GM18858 (cell line): ENCODE results near the gene BPIFB2.
"Not testable (repeated sequence)": the region's sequence is repeated elsewhere in the genome, so short reads cannot be mapped to it uniquely, and the experiment has no call there.

ENCODE experiments used
- ATAC-seq: cut with Tn5 transposase; IDR thresholded peaks from one replicate; pipeline ENCODE4 v1.9.1; 2021; ENCODE audit not compliant: unreplicated experiment

Gene BPIFB2

DNA sequence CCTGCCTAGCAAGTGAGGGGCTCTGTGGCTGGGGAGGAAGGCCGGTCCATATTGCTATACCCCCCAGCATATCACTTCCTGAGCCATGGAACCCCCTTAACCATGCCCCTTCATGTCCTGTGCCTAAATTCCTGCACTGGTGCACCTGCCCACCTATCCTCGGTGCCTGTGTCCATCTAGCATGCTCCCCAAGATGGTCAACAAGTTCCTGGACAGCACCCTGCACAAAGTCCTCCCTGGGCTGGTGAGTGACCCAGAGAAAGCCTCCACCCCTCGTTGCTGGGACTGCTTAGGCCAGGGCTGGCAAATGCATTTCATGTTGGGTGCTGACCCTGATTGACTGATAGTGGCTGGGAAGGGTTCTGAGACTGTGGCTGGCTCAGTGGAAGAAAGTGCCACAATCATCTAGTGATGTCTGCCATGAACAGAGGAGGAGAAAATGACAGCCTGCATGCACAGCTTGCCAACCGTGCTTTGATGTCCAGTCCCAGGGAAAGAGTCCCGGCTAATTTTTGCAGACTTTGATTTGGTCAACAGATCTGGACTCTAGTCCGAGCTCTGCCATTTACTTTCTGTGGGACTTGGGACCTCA is 27.5 kb downstream of the BPIFB2 start:
- ATAC-seq = no peak

DNA sequence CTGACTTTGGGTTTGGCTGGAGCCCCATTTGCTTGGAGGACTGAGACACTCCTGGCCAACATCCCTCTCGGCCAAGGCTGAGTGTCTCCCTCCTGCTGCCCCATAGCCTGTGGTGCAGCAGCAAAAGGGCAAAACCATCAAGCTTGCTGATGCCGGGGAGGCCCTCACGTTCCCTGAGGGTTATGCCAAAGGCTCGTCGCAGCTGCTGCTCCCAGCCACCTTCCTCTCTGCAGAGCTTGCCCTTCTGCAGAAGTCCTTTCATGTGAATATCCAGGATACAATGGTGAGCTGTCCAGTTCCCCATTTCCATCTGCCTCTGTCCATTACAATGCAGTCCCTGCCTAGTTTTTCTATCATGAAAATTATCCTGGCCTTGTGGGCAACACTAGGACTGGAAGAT is 30.0 kb downstream of the BPIFB2 start:
- ATAC-seq = no peak

DNA sequence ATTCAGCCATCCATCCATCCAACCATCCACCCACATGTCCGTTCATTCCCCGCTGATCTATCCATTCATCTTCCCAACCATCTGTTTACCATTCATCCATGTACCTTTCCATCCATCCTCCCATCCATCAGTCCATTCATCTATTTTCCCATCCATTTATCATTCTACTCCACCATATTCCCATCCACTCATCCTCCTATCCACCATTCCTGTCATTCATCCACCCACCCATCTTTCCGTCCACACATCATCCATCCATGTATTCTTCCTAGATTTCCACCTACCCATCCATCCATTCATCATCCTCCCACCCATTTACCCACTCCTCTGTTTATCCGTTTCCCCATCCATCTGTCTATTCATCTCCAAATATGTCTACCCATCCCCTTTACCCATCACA is 30.7 kb downstream of the BPIFB2 start:
- ATAC-seq = no peak

DNA sequence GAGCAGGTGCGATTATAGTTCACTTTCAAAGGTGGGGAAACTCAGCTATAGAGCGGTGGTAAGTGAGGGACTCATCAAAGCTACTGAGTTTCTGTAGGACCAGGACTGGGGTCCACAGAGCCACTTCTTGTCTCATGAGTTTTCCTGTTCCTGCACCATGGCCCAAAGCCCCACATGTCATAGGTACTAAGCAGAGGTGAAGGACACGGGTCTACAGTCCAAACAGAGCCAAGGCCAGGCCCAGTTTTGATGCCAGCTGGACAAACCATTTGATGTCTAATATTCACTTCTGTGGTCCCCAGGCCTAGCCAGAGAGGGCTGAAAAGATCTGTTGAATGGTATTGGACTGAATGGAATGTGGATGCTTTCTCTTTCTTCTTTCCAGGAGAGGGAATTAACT is 34.9 kb downstream of the BPIFB2 start:
- ATAC-seq = no peak

DNA sequence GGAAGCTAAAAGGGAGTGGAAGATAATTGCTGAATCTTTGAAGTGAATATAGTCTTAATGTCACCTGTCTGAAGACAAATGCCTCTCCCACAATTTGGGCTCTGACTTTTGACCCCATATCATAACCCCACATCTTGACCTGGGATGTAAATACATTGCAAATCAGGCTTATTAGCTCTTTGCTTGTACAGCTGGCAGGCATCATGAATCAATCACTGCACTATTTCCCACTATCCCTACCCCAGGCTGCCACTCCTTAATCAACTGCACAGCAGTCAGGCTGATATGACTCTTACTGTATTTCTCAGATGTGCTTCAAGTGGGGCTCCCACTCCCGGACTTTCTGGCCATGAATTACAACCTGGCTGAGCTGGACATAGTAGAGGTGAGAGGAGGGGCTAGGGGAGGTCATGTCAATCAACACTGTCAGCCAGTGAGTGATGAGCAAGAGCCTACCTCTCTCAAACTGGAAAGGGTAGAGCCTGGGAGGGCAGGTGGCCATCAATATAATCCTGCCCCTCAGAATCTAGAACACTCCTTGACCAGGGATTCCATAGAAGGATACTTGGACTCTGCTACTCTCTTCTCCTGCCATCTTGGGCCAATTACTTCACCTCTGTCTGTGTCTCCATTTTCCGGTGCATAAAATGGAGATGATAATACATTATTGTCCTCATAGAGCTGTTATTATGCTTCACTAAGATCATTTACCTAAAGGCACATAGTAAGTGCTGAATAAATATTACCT is 35.7 kb downstream of the BPIFB2 start:
- no peak for ATAC-seq

DNA sequence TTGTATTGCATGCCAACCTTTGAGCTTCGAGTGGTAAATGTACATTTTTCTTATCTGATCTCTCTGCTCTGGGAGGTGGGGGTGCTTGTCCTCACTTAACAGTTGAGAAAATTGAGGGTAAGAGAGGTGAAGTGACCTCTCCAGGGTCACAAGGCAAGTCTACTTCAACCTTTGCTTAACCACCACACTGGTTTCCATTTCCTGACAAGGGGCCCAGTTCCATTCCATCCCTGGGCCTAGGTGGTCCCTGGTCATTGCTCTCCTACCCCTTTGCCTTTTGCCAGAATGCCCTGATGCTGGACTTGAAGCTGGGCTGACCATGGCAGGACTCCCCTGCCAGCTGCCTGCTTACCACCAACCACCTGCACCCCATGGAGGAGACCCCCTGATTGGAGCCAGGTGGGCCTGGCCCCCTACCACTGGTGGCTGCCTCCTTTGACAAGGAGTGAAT is 36.3 kb downstream of the BPIFB2 start:
- no peak for ATAC-seq

DNA sequence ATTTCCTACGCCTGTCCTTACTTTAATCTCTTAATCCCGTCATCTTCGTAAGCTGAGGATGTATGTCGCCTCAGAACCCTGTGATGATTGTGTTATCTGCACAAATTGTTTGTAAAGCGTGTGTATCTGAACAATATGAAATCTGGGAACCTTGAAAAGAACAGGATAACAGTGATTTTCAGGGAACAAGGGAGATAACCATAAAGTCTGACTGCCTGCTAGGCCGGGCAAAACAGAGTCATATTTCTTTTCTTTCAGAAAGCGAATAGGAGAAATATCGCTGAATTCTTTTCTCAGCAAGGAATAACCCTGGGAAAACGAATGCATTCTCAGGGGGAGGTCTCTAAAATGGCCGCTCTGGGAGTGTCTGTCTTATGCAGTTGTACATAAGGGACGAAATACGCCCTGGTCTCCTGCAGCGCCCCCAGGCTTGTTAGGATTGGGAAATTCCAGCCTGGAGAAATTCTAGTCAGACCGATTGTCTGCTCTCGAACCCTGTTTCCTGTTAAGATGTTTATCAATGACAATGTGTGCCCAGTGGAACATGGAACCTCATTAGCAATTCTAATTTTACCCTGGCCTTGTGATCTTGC is 37.7 kb downstream of the BPIFB2 start:
- not testable (repeated sequence) for ATAC-seq

DNA sequence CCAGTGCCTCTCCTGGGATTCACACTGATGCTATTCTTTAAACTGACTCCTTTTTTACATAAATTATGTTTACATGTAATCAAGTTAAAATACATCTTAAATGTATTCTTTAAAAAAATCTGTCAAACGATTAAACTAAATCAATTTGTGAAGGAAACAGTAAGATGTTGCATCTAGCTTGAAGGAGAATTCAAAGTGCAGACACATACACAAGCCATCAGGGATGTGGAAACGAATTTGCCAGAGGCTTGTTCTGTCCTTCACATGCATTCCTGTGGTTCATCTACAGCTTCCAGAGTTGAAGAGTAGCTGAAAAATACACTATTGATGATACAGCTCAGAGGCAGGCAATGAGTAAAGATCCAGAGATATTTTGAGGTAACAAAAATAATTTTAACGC is 38.9 kb downstream of the BPIFB2 start:
- no peak for ATAC-seq

DNA sequence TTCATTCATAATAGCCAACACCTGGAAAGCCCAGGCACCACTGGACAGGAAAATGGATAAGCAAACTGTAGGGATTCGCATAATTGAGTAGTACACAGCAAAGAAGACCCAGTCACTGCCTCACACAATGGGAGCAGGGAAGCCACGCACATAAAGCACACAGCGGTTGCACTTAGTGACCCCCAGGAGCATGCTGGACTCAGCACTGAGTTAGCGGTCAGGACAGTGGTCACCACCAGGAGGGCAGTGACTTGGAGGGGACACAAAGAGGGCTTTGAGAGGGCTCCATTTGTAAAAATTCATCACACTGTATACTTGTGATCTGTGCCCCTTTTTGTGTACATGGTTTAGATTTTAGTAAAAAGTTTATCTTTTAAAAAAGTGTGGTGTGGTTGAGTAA is 43.8 kb downstream of the BPIFB2 start:
- ATAC-seq = no peak

DNA sequence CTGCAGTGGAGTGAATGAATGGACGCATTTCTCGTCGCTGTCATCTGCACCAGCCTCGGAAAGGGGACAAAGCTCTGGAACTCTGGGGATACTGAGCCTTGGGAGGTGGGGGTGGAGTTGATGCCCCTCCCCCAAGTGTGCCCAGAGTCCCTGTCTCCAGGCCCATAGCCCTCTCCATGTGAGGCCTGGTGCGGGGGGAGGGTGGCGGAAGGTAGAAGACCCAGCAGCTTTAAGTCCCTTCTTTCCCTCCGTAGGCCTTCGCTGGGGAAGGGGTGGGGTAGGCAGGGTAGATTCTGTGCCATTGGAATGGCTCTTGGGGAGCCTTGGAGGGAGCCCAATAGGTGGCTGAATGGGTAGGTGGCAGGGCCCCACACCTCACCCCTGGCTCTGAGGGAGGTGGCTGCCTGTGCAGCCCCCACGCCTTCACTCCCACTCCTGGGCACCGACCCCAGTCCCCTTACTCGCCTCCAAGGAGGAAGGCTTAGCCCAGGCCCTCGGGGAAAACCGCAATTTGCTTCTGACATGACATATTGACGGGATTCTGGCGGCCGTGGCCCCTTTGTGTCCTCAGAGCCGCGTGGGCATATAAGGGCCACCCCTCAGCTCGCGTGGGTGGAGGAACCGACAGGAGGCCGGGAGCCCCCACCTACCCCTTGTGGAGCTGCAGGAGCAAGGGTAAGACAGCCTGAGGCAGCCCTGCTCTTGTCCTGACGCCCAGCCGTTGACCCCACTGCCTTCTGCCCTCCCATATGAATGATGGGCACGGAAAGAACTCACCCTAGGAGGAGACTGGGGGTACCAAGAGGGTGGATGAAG is 46.0 kb downstream of the BPIFB2 start, which contains the start of gene BPIFB3:
BPIFB3 (plus strand) TSS at position 613 of the 816 bp plus-strand sequence. CDS start 1,533 bp downstream, outside the sequence.
- ATAC-seq = no peak

DNA sequence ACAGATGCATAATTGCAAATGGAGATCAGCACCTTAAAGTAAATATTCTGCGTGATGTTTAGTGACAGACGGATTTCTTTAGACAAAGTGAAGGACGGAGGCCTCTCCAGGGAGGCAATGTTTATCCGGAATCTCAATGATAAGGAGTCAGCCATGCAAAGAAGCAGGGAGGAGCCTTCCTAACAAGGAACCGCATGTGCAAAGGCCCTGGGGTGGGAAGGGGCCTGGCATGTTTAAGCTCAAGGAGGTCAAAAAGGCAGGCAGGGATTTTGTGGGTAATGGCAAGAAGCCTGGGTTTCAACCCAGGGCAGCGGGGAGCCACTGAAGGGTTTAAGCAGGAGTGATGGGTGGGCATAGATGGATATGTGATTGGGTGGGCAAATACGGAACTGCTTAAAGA is 46.9 kb downstream of the BPIFB2 start:
- ATAC-seq = no peak

DNA sequence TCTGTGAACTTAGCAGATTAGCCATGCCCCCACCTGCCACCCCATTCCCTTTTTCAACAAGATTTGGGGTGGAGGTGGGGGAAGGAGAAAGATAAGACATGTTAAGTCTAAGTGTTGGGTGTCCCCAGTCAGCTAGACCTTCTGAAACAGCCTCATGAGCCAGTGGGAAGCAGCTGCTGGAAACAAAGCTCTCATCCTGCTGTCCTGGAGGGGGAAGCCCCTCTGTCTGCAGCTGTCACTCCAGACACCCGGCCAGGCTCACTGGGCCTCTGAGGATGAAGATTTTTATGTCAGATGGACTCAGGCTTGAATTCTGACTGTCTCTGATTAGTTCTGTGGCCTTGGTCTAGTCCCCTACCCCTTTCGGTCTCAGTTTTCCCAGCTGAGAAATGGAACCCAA is 47.3 kb downstream of the BPIFB2 start:
- no peak for ATAC-seq

DNA sequence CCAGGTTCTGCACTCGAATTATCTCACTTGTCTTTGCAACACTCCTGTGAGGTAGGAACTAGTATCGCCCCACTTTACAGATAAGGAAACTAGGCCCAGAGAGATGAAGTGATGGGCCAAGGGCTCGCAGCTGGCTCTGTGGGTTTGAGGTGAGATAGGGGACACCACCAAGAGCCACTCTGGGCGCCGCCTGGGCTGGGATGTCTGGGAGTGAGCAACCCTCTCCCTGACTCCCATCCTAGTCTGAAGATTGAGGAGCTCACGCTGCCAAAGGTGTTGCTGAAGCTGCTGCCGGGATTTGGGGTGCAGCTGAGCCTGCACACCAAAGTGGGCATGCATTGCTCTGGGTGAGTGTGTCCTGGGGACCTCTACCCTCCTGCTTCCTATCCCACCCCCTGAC is 51.6 kb downstream of the BPIFB2 start:
- ATAC-seq = no peak

DNA sequence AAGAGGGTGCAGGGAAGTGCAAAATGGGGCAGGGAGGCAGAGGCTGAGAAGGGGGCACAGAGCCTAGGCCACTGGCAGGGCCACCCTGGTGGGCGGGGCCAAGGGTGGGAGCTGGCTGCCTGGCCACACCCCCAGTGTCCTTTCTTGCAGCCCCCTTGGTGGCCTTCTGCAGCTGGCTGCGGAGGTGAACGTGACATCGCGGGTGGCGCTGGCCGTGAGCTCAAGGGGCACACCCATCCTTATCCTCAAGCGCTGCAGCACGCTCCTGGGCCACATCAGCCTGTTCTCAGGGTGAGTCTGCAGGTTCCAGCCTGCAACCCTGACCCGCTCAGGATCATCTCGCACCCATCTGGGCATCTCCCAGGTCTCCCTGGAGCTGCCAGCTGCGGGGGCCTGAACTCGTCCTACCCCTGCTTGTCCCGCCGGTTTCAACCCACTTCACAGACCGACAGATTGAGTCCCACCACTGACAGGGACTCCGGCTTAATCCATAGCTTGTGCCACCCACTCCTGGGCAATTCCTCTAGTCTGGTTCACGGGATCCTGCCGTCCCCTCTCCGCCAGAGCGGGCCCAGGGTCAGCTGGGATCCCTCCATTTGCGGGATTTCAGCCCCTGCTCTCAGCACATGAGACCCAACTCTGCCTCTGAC is 52.4 kb downstream of the BPIFB2 start:
- no peak for ATAC-seq

DNA sequence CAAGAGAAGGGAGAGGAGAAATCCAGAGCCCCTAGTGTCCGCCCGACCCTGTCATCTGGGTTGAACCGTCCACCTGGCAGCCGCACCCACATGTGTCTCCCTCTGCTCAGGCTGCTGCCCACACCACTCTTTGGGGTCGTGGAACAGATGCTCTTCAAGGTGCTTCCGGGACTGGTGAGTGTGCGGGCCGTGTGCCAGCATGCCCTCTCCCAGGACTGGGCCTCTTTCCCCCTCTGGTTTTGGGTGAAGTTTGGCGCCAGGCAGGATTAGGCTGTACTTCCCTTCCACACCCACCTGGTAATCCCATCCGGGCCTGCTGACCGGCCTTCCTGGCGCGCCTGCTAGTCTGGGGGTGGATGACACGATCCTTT is 54.1 kb downstream of the BPIFB2 start:
- no peak for ATAC-seq

DNA sequence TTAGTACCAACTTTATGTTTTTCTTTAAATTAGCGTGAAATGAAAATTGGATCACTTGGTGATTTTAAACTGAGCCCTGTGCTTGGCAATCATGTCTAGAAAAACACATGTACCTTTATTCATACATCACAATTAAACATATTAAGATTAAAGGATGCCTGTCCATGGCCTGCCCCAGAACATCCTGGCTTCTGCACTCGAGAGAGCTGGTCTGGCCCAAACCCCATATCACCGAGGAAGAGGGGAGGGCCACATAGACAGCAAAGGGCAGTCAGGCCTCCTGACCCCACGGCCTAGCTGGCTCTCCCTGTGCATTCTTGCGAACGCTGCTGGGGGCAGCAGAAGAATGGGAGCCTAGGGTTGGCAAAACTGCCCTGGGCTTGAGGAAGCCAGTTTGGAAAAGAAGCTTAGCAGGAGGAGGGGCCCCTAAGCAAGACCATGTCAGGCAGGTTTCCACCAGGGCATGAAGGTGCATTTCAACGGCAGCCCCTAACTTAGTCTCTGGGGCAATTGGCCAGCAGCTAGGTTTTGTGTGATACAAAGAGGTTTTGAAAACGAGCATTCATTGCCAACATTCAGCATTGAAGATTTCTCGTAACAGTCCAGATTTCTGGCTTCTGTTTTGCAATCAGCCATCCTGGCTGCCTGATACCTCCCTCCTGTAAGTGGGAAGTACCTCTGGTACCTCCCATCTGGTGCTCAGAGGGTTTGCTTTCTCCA is 54.8 kb downstream of the BPIFB2 start:
- ATAC-seq = no peak

DNA sequence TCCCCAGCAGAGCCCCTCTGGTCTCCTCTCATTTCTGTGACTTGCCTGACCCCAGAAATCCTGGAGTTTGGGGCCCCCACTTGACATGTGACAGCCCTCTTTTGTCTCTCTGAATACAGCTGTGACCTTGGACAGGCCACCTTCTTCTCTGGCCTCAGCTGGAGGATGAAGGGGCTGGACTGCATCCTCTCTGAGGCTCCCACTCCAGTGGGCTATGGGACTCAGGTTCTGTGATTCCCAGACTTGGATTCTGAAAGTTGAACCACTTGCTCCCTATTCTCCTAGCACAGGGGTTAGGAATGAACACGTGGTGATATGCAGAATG is 55.3 kb downstream of the BPIFB2 start:
- no peak for ATAC-seq

DNA sequence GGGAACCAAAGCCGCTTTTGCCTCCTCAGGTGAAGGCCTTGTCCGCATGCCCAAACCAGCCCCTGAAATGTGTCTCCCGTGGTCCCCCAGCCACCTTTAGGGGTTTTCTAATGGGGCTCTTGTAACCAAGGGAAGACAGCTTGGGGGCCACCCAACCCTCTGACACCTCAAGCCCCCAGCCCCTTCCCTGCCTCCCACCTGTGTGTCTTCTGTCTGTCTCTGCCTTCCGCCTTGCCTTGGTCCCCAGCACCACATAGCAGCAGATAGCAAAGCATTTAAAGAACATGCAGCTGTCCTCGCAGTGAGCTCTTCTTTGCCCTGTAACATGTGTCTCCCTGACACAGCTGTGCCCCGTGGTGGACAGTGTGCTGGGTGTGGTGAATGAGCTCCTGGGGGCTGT is 55.8 kb downstream of the BPIFB2 start:
- no peak for ATAC-seq

DNA sequence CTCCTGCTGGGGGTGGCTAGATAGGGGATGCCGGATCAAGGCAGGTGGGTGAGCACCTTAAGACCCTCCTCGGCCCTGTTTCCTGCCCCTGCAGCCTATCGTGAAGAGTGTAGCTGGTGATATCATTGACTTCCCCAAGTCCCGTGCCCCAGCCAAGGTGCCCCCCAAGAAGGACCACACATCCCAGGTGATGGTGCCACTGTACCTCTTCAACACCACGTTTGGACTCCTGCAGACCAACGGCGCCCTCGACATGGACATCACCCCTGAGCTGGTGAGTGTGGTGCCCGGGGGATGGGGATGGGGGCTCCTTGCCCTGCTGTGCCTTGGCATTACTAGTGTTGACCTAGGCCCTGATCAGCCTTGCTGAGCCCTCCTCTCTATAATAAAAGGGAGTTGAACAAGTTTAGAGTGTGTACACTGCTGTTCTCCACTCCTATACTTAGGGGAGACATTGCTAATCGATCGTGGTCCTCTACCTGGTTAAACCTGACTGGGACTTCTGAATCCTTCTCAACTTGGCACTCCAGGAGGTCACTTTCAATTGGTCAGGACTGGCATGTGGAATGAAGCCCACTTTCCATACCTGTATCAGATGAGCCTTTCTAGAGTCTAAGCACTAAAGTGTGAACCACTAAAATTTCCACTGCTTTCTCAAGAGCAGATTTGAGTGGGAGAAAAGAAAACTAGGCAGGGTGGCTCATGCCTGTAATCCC is 57.2 kb downstream of the BPIFB2 start:
- no peak for ATAC-seq

DNA sequence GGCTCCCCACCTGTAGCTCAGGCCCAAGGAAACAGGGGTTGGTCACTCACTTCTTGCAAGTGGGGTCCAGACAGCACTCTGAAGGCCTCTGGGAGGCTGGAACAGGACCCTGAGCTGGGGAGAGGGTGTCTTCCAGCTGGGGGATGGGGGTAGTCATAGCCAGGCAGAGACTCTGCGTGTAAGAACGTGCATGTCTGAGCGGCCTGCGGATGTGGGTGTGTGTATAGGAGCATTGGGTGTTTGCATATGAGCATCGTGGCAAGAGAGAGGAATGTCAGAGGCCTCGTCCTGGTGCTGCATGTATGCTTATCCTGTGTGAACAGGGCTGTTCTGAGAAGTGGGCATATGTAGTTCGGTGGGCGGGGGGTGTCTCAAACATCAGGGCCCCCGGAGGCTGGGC is 58.3 kb downstream of the BPIFB2 start:
- no peak for ATAC-seq
